GM08714 (cell line): Measurements from ENCODE around the gene DCTN3.

Source experiments
- H3K4me3 ChIP-seq: fragments of 200-500 bp; sonication (Bioruptor generic); 2 replicates; pipeline ENCODE4 v1.5.1; 2014; ENCODE audit warnings: mild to moderate bottlenecking, low read length, inconsistent platforms
- ZNF274 ChIP-seq: IDR thresholded peaks from 2 replicates; pipeline ENCODE4 v1.6.1; 2012; ENCODE audit warnings: mild to moderate bottlenecking, low read depth, low read length

The DCTN3 gene

GRCh38 chr9:34573599-34574325, 46.5 kb downstream of the DCTN3 start:
- TF ChIP-seq ZNF274, result no peak
- H3K4me3 ChIP-seq, result no peak overlapping the region

DNA sequence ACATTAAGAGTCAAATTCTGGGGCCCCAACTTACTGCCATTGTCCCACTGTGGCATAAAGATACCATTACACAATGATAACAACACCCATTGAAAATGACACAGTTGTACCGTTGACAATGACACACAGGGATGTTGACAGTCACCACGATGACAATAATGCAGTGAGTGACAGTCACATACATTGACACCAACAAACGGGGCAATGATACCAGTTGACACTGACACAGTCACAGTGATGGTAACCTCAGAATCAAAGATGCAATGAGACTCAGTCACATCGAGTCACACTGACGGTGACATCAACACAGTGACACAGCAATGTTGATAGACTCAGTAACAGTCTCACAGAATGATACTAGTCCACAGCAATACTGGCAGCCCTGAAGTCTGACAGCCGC, 47.7 kb downstream of the DCTN3 start:
- TF ChIP-seq ZNF274, result no peak
- H3K4me3 ChIP-seq, result no peak overlapping the region

- H3K4me3 ChIP-seq, result no peak overlapping the region
- no peak for TF ChIP-seq ZNF274
Observed at GRCh38 chr9:34572092-34572491, 48.2 kb downstream of the DCTN3 start.

GRCh38 chr9:34571481-34571810, 48.8 kb downstream of the DCTN3 start:
- H3K4me3 ChIP-seq, result no peak overlapping the region
- no peak for TF ChIP-seq ZNF274

- no peak for TF ChIP-seq ZNF274
Observed at GRCh38 chr9:34570809-34571480, 49.4 kb downstream of the DCTN3 start.

GRCh38 chr9:34570376-34570775, 49.9 kb downstream of the DCTN3 start:
- TF ChIP-seq ZNF274, result no peak
- H3K4me3 ChIP-seq, result no peak overlapping the region

More at GRCh38 chr9:34570809-34571480, 49.4 kb downstream of the DCTN3 start:
- no peak overlapping the region for H3K4me3 ChIP-seq

- no peak for TF ChIP-seq ZNF274
Observed at GRCh38 chr9:34568774-34569173, 51.5 kb downstream of the DCTN3 start.

GRCh38 chr9:34568133-34568532, 52.2 kb downstream of the DCTN3 start:
- no peak for TF ChIP-seq ZNF274
- H3K4me3 ChIP-seq, result no peak overlapping the region

More at GRCh38 chr9:34568774-34569173, 51.5 kb downstream of the DCTN3 start:
- H3K4me3 ChIP-seq, result no peak overlapping the region

DNA sequence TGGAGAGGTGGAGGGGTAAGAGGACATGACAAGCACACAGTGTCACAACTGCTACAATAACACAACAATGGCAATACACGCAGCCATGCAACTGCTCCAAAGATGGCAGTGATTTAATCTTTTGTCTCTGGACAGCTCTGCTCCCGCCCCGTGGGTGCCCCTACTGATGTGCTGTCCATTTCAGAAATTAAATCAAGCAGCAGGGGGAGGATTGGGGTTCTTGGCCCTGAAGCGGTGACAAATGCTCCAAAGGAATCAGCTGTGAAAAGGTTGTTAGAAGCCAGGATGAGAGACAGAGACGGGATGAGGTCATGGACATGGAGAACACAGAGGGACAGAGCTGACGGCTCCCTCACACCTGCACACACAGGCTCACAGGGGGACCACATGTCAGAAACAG, 53.3 kb downstream of the DCTN3 start:
- TF ChIP-seq ZNF274, result no peak

DNA sequence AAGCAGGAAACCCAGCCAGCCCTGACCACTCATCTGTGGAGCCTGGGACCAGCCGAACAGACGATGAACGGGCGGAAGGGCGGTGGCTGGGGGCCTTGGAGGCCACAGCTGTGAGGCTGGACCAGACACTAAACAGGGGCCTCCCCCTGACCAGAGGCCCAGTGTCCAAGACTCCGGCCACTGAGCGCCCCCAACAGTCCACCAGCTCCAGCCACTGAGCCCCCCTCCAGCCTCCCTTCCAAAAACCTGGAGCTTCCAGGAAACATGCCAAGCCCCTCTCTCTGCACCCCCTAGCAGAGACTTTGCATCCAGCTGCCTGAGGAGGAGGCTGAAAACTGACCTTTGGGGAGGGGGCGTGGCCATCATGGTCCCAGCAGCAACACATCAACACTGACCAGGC, 54.0 kb downstream of the DCTN3 start:
- no peak for TF ChIP-seq ZNF274
- H3K4me3 ChIP-seq, result no peak overlapping the region

More for the DNA sequence above, 53.3 kb downstream of the DCTN3 start:
- H3K4me3 ChIP-seq, result no peak overlapping the region

- H3K4me3 ChIP-seq, result no peak overlapping the region
- TF ChIP-seq ZNF274, result no peak
Observed at GRCh38 chr9:34565856-34566255, 54.4 kb downstream of the DCTN3 start.

DNA sequence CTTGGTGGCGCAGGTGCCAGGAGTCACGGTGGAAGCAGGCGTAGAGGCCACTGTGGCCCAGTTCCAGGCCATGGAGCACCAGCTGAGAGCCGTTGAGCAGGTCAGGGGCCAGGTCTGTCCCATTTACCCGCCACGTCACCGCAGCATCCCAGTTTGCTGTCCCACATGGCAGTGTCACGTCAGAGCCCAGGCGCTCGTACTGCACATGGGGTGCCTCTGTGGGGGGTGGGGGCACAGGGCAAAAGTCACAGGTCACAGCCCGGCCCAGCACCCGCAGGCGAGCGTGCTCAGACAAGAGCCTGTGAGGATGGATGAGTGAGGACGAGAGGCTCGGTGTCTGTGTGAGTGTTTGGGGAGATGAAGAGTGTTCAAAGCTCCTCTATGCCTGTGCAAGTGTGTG, 55.7 kb downstream of the DCTN3 start:
- no peak overlapping the region for H3K4me3 ChIP-seq
- TF ChIP-seq ZNF274, result no peak
